ENCODE measurements around the gene BANF1. TPM values are rescaled to one million over a fixed set of nuclear protein-coding genes. Genes with fewer than 3 reads are reported as not detected.

The BANF1 gene
- total RNA-seq, 1 donor from 2014 or later = 215 TPM

DNA sequence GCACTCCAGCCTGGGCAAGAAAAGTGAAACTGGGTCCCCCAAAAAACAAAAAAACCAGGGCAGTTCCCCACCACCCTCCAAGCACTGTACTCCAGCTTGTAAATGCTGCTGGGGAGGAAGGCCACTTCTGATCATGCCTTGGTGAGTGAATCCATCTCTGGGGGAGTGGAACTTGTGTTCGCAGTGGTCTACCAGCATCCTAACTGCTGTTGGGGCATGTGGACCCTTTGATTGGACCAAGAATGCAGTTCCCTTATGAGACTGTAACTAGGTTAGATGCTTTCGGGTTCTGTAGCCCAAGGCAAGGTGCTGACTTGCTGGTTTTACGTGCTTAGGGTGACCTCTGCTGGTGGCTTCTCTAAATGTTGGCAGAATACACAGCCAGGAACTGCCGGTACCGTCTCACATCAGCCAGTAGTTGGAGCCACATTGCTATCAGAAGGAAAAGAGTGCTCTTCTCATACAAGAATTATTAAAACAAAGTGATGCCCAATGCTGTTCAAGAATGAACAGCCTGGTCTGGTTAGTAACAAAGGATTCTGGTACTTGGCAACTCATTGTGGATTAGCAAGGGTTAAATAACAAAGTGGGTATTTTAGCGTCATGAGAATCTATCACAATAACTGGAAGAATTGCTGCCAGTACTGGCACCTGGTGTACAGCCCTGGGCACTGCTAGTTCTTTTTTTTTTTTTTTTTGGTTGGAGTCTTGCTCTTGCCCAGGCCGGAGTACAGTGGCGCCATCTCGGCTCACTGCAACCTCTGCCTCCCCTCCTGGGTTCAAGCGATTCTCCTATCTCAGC, 13.3 kb upstream of the BANF1 start:
- Histone ChIP-seq H3K27ac (replicated peaks) (no peak overlapping the region), H3K9me3 (replicated peaks) (no peaks in the 10 kb centered on the region), H3K4me3 (no peak overlapping the region), H3K4me1 (peaks cover 9% of the 10 kb centered on the region), H3K36me3 (no peaks in the 10 kb centered on the region), H3K27me3 (ENCODE audit: low read depth) (no peaks in the 10 kb centered on the region)
- peak; percentile 94 for TF ChIP-seq CTCF (IDR thresholded peaks at IDR 0.05; ENCODE audit: borderline replicate concordance)
- intact Hi-C loops (cut with micrococcal nuclease) = no loop called here
- DNase-seq = peak; percentile 77

- TF ChIP-seq CTCF (IDR thresholded peaks at IDR 0.05; ENCODE audit: borderline replicate concordance) = no peak
- H3K9me3 ChIP-seq (replicated peaks) = no peaks in the 10 kb centered on the region
- H3K27ac ChIP-seq (replicated peaks) = no peak overlapping the region
- peaks cover 5% of the 10 kb centered on the region for H3K36me3 ChIP-seq
- no peak for DNase-seq
- H3K4me3 ChIP-seq = no peak overlapping the region
- H3K27me3 ChIP-seq (ENCODE audit: low read depth) = no peaks in the 10 kb centered on the region
- H3K4me1 ChIP-seq = no peaks in the 10 kb centered on the region
- intact Hi-C loops (cut with micrococcal nuclease) = loop anchor here (10.0 kb wide), 1 partner anchor 107 kb away; the partner anchor contains the start of gene FIBP
Observed at GRCh38 chr11:65992056-65992455, 10.2 kb upstream of the BANF1 start.

DNA sequence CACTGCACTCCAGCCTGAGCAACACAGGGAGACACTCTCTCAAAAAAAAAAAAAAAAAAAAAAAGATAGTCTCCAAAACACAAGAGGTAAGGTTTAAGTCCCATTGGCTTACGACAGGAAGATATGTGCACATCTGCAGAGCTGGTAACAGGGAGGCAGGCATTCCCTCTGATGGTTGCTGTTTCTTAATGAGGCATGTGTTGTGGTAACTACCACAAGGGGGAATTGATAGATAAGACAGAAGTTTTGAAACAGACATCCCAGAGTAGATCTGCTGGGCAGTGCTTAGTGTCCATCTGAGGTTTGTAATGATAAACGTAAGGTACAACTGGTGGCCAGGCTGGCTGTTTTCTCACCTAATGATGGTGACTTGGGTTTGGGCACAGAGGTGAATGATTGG, 5.0 kb upstream of the BANF1 start:
- TF ChIP-seq CTCF (IDR thresholded peaks at IDR 0.05; ENCODE audit: borderline replicate concordance) = no peak
- Histone ChIP-seq H3K36me3 (peaks cover 38% of the 10 kb centered on the region), H3K4me1 (peaks cover 27% of the 10 kb centered on the region), H3K27ac (replicated peaks) (no peak overlapping the region), H3K9me3 (replicated peaks) (no peaks in the 10 kb centered on the region), H3K27me3 (ENCODE audit: low read depth) (no peaks in the 10 kb centered on the region), H3K4me3 (no peak overlapping the region)
- intact Hi-C loops (cut with micrococcal nuclease) = loop anchor here (10.0 kb wide), 1 partner anchor 112 kb away; the partner anchor contains the start of gene FIBP
- no peak for DNase-seq

DNA sequence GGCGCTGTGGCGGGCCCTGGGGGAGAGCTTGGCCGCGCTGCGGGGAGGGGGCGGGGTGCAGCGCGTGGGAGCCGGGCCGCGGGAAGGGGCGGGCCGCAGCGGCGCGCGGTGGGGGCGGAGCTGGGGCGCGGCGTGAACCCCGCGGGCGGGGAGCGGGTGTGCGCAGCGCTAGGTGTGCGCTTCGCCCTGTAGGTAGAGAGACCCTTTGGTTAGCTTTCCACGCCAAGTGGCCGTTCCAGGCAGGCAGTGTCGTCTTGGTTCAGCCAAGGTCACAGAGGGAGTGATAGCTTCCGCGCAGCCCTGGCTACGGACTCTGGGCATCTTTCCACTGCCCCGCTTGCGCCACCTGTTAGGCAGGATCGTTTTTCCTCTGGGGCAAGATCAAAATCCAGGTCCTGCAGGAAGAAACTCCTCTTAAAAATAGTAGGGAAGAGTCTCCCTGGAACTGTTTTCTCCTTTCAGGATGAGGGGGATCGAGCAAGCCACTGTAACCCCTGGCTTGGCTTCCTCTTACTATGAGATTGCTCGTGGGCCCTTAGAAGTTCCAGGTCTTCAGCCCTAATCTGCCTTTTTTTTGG, 434 bp downstream of the BANF1 start:
- peak overlapping the region; percentile 96 for H3K27ac ChIP-seq (replicated peaks)
- peaks cover 43% of the 10 kb centered on the region for H3K4me1 ChIP-seq
- H3K4me3 ChIP-seq = peak overlapping the region; percentile 97
- intact Hi-C loops (cut with micrococcal nuclease) = no loop called here
- no peaks in the 10 kb centered on the region for H3K27me3 ChIP-seq (ENCODE audit: low read depth)
- no peaks in the 10 kb centered on the region for H3K9me3 ChIP-seq (replicated peaks)
- TF ChIP-seq CTCF (IDR thresholded peaks at IDR 0.05; ENCODE audit: borderline replicate concordance) = peak; percentile 17
- DNase-seq = peak; percentile 50
- H3K36me3 ChIP-seq = peaks cover 52% of the 10 kb centered on the region

- no peak for DNase-seq
- H3K36me3 ChIP-seq = peaks cover 47% of the 10 kb centered on the region
- peaks cover 43% of the 10 kb centered on the region for H3K4me1 ChIP-seq
- peak overlapping the region; percentile 97 for H3K4me3 ChIP-seq
- no peak for TF ChIP-seq CTCF (IDR thresholded peaks at IDR 0.05; ENCODE audit: borderline replicate concordance)
- H3K9me3 ChIP-seq (replicated peaks) = no peaks in the 10 kb centered on the region
- H3K27me3 ChIP-seq (ENCODE audit: low read depth) = no peaks in the 10 kb centered on the region
- intact Hi-C loops (cut with micrococcal nuclease) = no loop called here
- H3K27ac ChIP-seq (replicated peaks) = peak overlapping the region; percentile 96
Observed at GRCh38 chr11:66003291-66003690, 988 bp downstream of the BANF1 start.

Measured in left ventricle myocardium inferior (tissue), 1 donor.